HepG2 (cell line): ENCODE results near the gene CTNNBL1. TPM values are rescaled to one million over a fixed set of nuclear protein-coding genes. Genes with fewer than 3 reads are reported as not detected.

Experiments
- CBX5 ChIP-seq: sonication (generic); formaldehyde crosslinking; IDR thresholded peaks from 2 replicates; pipeline ENCODE4 v1.4.0; 2020; ENCODE audit warnings: missing genetic modification reagents, borderline replicate concordance
- DBP ChIP-seq: sonication (generic); formaldehyde crosslinking; IDR thresholded peaks from 2 replicates; pipeline ENCODE4 v1.4.0; 2020; ENCODE audit warnings: missing genetic modification reagents; ENCODE audit errors: not compliant biosample characterization
- NFIB ChIP-seq: sonication (generic); formaldehyde crosslinking; IDR thresholded peaks from 2 replicates; pipeline ENCODE4 v1.9.0; 2021; ENCODE audit warnings: missing genetic modification reagents, mild to moderate bottlenecking, borderline replicate concordance
- PRPF4 ChIP-seq: fragments of 200-400 bp; formaldehyde crosslinking; IDR thresholded peaks from 2 replicates; pipeline ENCODE4 v1.6.1; 2016; ENCODE audit warnings: low read length, low read depth; ENCODE audit not compliant: poor library complexity, severe bottlenecking
- RNF2 ChIP-seq: fragments of 450-650 bp; conservative IDR thresholded peaks from 2 replicates; pipeline ENCODE4 v1.6.1; 2016; ENCODE audit warnings: low read depth
- RXRA ChIP-seq: sonication (generic); formaldehyde crosslinking; IDR thresholded peaks from 2 replicates; pipeline ENCODE4 v1.5.1; 2020; ENCODE audit warnings: missing genetic modification reagents
- SOX6 ChIP-seq, 2 experiments: fragments of 450-650 bp in 1 of 2; sonication (generic) in 1 of 2; formaldehyde crosslinking in 1 of 2; IDR thresholded peaks; 2 replicates each; pipeline versions ENCODE4 v1.4.0 to v1.6.1; 2017 to 2020; ENCODE audit warnings: antibody characterized with exemption in 1 of 2, mild to moderate bottlenecking in 1 of 2, missing genetic modification reagents in 1 of 2
- STAG1 ChIP-seq: sonication (generic); formaldehyde crosslinking; IDR thresholded peaks from 2 replicates; pipeline ENCODE4 v1.4.0; 2020; ENCODE audit warnings: missing genetic modification reagents
- U2AF1 ChIP-seq: fragments of 200-400 bp; formaldehyde crosslinking; optimal IDR thresholded peaks from 2 replicates; pipeline ENCODE3; 2017; ENCODE audit warnings: mild to moderate bottlenecking, low read depth, low read length
- WIZ ChIP-seq: sonication (generic); formaldehyde crosslinking; IDR thresholded peaks from 2 replicates; pipeline ENCODE4 v1.5.1; 2020; ENCODE audit warnings: mild to moderate bottlenecking, missing genetic modification reagents
- ZBTB2 ChIP-seq: sonication (generic); formaldehyde crosslinking; IDR thresholded peaks from 2 replicates; pipeline ENCODE4 v1.8.0; 2022; ENCODE audit warnings: low read depth, missing genetic modification reagents
- ZHX2 ChIP-seq, 2 experiments: sonication (generic) in 1 of 2; formaldehyde crosslinking in 1 of 2; IDR thresholded peaks; 2 replicates each; pipeline versions ENCODE4 v1.6.1 to v1.9.0; 2014 to 2022; ENCODE audit warnings: antibody characterized with exemption in 1 of 2, borderline replicate concordance in 1 of 2, inconsistent platforms in 1 of 2, low read depth in 1 of 2, missing genetic modification reagents in 1 of 2
- ZNF264 ChIP-seq: sonication (generic); formaldehyde crosslinking; IDR thresholded peaks from 2 replicates; pipeline ENCODE4 v1.4.0; 2020; ENCODE audit warnings: missing genetic modification reagents
- ZNF660 ChIP-seq: sonication (generic); formaldehyde crosslinking; IDR thresholded peaks from 2 replicates; pipeline ENCODE4 v1.5.1; 2020; ENCODE audit warnings: mild to moderate bottlenecking, low read depth, missing genetic modification reagents, borderline replicate concordance
- polyA plus RNA-seq, 8 experiments: library from polyadenylated mRNA; depleted of rRNA in 3 of 8; stranded (reverse) in 7 of 8; unstranded in 1 of 8; fragments of >200 nt; fragmentation: Illumina TruSeq in 4 of 8; extraction: Trizol in 4 of 8; gene quantifications; 2 replicates each; pipeline versions ENCODE4 v1.2.1 to v1.2.3, GENCODE V29; 2011 to 2016; ENCODE audit warnings: low read depth in 4 of 8, missing spikeins in 1 of 8, mixed read lengths in 1 of 8; ENCODE audit not compliant: insufficient read depth in 1 of 8
- total RNA-seq, 5 experiments: library from RNA; depleted of rRNA; stranded (reverse); fragments of >200 nt; fragmentation: Illumina TruSeq; extraction: Trizol; gene quantifications; 2 replicates each; pipeline ENCODE4 v1.2.3, GENCODE V29; 2016; ENCODE audit warnings: low read depth in 1 of 5
- TF ChIP-seq, protein P1 (sequence below): sonication (generic); formaldehyde crosslinking; IDR thresholded peaks from 2 replicates; pipeline ENCODE4 v1.5.1; 2020; ENCODE audit warnings: missing genetic modification reagents, mild to moderate bottlenecking, borderline replicate concordance
- TF ChIP-seq, protein P2 (sequence below): sonication (generic); formaldehyde crosslinking; IDR thresholded peaks from 2 replicates; pipeline ENCODE4 v1.5.0; 2020; ENCODE audit warnings: mild to moderate bottlenecking, missing genetic modification reagents

The CTNNBL1 gene
- total and polyA plus RNA-seq, 2 of the 13 experiments (the other 11 are each of a cell fraction or from before 2014, with no cell fraction given), result 49.3 to 94.6 TPM

- TF ChIP-seq, protein P1, sequence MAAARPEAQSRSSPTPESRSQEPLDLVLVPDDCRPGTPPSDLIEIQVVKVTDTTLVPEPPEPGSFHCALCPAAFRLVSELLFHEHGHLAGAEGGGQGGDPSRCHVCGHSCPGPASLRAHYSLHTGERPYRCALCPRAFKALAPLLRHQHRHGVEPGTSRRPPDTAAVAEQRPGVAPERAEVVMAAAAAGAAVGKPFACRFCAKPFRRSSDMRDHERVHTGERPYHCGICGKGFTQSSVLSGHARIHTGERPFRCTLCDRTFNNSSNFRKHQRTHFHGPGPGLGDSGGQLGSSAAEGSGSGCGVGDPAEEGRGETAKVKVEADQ (CRISPR knock-in tag), result no peak
- TF ChIP-seq RNF2 (no peak), U2AF1 (peak; percentile 73), NFIB (CRISPR knock-in tag) (no peak), CBX5 (CRISPR knock-in tag) (no peak), SOX6 (IDR thresholded peaks at IDR 0.05) (no peak), SOX6 (CRISPR knock-in tag; IDR thresholded peaks at IDR 0.05) (peak; percentile 56; the same call in 1 of the 2 replicates), ZNF660 (no peak), ZHX2 (IDR thresholded peaks at IDR 0.05; ENCODE audit: low read depth) (no peak), ZHX2 (CRISPR knock-in tag; IDR thresholded peaks at IDR 0.05; ENCODE audit: borderline replicate concordance) (no peak), DBP (CRISPR knock-in tag) (no peak), STAG1 (no peak), PRPF4 (no peak), ZBTB2 (CRISPR knock-in tag) (no peak), WIZ (CRISPR knock-in tag) (no peak), ZNF264 (CRISPR knock-in tag) (no peak), RXRA (CRISPR knock-in tag) (no peak; the same call in 1 of the 2 replicates)
- TF ChIP-seq, protein P2, sequence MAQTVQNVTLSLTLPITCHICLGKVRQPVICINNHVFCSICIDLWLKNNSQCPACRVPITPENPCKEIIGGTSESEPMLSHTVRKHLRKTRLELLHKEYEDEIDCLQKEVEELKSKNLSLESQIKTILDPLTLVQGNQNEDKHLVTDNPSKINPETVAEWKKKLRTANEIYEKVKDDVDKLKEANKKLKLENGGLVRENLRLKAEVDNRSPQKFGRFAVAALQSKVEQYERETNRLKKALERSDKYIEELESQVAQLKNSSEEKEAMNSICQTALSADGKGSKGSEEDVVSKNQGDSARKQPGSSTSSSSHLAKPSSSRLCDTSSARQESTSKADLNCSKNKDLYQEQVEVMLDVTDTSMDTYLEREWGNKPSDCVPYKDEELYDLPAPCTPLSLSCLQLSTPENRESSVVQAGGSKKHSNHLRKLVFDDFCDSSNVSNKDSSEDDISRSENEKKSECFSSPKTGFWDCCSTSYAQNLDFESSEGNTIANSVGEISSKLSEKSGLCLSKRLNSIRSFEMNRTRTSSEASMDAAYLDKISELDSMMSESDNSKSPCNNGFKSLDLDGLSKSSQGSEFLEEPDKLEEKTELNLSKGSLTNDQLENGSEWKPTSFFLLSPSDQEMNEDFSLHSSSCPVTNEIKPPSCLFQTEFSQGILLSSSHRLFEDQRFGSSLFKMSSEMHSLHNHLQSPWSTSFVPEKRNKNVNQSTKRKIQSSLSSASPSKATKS (CRISPR knock-in tag), result no peak
Observed at GRCh38 chr20:37914672-37915433, 221.0 kb downstream of the CTNNBL1 start (continued).
